ENCODE measurements around the gene FAM222A.

FAM222A gene

DNA sequence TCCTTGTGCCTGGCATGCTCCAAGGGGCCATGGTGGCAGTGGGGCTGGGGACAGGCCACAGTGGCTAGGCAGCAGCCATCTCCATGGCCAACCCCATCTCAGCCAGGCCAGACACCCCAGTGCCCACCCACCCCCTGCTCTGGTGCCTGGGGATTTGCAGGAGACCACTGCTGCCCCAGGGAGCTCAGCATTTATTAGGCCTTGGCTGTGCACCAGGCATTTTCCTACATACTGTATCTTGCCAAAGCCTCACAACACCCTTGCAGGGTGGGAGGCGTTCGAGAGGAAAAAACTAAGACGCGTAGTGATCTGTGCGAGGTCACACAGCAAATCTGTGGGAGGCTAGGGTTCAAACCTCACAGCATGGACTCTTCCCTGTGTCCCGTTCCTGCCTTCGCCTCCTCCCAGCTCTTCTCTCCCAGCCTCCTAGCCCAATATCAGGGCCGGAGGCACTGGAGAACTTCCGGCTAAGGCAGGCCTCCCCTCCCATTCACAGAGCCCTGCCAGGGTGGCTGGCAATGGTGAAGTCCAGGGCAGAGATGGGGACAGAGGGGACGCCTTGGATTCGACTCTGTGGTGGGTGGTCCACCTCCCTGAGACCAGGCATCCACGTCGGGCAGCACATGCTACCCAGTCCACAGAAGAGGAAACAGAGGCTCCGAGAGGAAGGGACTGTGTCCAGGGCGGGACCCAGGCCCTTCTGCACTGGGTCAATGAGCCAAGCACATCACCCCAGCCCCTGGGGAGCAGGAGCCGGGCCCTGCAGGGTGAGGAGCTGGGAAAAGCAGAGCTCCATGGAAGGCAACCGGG lies 57.4 kb downstream of the FAM222A start:
- Histone ChIP-seq H3K27ac (replicated peaks) (no peak overlapping the region), H3K4me3 (replicated peaks; ENCODE audit: insufficient read depth, low read length) (no peak overlapping the region), H3K27me3 (ENCODE audit: insufficient read depth, poor library complexity, severe bottlenecking) (no peaks in the 10 kb centered on the region)
- no peak for DNase-seq (ENCODE audit: low read depth in 1 of 2, low spot score in 1 of 2)
- TF ChIP-seq GABPA (IDR thresholded peaks at IDR 0.05; ENCODE audit: low read depth) (no peak), POLR2AphosphoS5 (IDR thresholded peaks at IDR 0.05; ENCODE audit: low read depth) (no peak), SPI1 (IDR thresholded peaks at IDR 0.05; ENCODE audit: borderline replicate concordance, low read depth) (no peak), CTCF (IDR thresholded peaks at IDR 0.05; ENCODE audit: insufficient read depth, low read length) (no peak)
- TF ChIP-seq, protein P1, sequence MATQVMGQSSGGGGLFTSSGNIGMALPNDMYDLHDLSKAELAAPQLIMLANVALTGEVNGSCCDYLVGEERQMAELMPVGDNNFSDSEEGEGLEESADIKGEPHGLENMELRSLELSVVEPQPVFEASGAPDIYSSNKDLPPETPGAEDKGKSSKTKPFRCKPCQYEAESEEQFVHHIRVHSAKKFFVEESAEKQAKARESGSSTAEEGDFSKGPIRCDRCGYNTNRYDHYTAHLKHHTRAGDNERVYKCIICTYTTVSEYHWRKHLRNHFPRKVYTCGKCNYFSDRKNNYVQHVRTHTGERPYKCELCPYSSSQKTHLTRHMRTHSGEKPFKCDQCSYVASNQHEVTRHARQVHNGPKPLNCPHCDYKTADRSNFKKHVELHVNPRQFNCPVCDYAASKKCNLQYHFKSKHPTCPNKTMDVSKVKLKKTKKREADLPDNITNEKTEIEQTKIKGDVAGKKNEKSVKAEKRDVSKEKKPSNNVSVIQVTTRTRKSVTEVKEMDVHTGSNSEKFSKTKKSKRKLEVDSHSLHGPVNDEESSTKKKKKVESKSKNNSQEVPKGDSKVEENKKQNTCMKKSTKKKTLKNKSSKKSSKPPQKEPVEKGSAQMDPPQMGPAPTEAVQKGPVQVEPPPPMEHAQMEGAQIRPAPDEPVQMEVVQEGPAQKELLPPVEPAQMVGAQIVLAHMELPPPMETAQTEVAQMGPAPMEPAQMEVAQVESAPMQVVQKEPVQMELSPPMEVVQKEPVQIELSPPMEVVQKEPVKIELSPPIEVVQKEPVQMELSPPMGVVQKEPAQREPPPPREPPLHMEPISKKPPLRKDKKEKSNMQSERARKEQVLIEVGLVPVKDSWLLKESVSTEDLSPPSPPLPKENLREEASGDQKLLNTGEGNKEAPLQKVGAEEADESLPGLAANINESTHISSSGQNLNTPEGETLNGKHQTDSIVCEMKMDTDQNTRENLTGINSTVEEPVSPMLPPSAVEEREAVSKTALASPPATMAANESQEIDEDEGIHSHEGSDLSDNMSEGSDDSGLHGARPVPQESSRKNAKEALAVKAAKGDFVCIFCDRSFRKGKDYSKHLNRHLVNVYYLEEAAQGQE (IDR thresholded peaks at IDR 0.05; ENCODE audit: insufficient replicate concordance, low read depth), result no peak

DNA sequence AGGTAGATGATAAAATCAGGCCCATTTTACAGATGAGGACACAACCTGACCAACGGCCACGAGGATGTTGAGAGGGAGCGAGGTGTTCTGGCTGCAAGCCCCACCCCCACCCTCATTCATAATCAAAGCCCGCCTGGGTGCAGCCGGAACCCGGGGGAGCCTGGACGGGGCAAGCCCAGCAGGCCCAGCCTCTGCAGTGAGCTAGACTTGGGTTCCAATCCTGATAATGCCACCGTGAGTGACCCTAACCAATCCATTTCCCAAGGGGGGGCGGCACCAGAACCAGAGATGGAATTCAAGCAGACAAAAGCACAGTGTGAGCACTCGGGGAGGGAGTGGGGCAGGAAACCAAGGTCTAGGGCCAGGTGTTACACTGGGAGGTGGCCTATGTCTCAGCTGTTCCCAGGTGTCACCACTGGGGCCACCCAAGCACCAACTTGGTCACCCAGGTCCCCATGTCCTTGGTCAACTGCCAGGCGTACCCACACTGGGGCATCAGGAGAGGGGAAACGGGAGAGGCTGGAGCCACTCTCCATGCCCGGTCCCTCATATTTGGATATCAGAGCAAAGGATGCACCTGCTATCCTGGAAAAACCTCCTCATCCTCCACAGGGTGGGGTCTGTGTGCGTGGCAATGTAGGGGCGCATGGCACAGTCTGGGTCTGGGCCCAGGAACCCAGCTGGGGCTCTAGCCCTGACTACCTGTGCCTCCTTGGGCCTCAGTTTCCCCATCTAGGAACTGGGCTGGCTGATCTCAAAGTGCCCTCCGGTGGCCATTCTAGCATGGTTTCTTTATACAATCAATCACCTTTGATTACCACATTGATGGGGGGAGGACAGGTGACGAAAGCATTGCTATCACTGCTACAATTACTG lies 58.4 kb downstream of the FAM222A start:
- H3K27me3 ChIP-seq (ENCODE audit: insufficient read depth, poor library complexity, severe bottlenecking), result no peaks in the 10 kb centered on the region
- H3K27ac ChIP-seq (replicated peaks), result no peak overlapping the region
- H3K4me3 ChIP-seq (replicated peaks; ENCODE audit: insufficient read depth, low read length), result no peak overlapping the region
- no peak for DNase-seq (ENCODE audit: low read depth in 1 of 2, low spot score in 1 of 2)
- no peak for TF ChIP-seq CTCF (IDR thresholded peaks at IDR 0.05; ENCODE audit: insufficient read depth, low read length)
- no peak for TF ChIP-seq GABPA (IDR thresholded peaks at IDR 0.05; ENCODE audit: low read depth)
- no peak for TF ChIP-seq POLR2AphosphoS5 (IDR thresholded peaks at IDR 0.05; ENCODE audit: low read depth)
- TF ChIP-seq, protein P1 (IDR thresholded peaks at IDR 0.05; ENCODE audit: insufficient replicate concordance, low read depth), result no peak
- no peak for TF ChIP-seq SPI1 (IDR thresholded peaks at IDR 0.05; ENCODE audit: borderline replicate concordance, low read depth)

DNA sequence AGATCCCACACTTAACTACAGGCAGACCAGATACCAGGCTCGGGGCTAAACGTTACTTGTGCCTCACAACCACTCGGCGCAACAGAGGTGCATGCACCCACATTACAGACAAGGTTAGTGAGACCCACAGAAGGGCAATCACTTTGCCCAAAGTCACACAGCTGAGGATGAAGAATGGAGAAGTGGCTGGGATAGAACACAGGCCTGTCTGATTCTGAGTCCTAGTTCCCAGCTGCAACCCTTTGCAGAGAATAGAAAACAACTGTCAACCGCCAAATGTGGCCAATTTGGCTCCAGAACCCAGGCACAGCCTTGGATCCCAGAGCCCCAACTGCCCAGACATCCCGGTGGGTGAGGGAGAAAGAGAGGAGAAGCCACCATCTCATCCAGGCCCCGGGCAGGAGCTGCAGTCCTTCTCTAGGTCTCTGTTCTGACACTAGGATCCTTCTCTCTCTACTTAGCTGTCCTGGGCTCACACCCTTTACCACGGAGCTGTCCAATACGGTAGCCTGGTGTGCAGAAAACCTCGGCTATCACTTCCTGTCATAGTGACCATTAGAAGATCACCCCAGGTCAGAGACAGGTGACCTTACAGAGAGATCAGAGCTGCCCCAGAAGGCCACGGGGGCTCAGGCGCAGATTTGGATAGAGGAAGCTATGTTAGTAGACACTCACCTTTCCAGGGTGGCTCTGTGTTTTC lies 59.1 kb downstream of the FAM222A start:
- no peak overlapping the region for H3K4me3 ChIP-seq (replicated peaks; ENCODE audit: insufficient read depth, low read length)
- TF ChIP-seq POLR2AphosphoS5 (IDR thresholded peaks at IDR 0.05; ENCODE audit: low read depth) (no peak), SPI1 (IDR thresholded peaks at IDR 0.05; ENCODE audit: borderline replicate concordance, low read depth) (peak; percentile 31; the same call in 1 of the 2 replicates), CTCF (IDR thresholded peaks at IDR 0.05; ENCODE audit: insufficient read depth, low read length) (no peak), GABPA (IDR thresholded peaks at IDR 0.05; ENCODE audit: low read depth) (no peak)
- TF ChIP-seq, protein P1 (IDR thresholded peaks at IDR 0.05; ENCODE audit: insufficient replicate concordance, low read depth), result no peak
- DNase-seq (ENCODE audit: low read depth in 1 of 2, low spot score in 1 of 2), result peak in 1 of 2 experiments; percentile 3

More for the DNA sequence above, 59.1 kb downstream of the FAM222A start:
- H3K27me3 ChIP-seq (ENCODE audit: insufficient read depth, poor library complexity, severe bottlenecking), result no peaks in the 10 kb centered on the region
- H3K27ac ChIP-seq (replicated peaks), result no peak overlapping the region
